Nucleus accumbens (tissue), 56 donors: ENCODE measurements around the gene GTF2IRD2.
A peak's percentile ranks its signal among the peaks of the same experiment; 100 is the strongest.
"Not testable (repeated sequence)": the region's sequence is repeated elsewhere in the genome, so short reads cannot be mapped to it uniquely, and the experiment has no call there.

Source experiments
- DNase-seq, 56 donors: peaks; one replicate each; lab custom pipeline; 2025; lab: John Stamatoyannopoulos, UW

Gene GTF2IRD2

GRCh38 chr7:74850833-74851721 lies at the start of gene GTF2IRD2:
Gene GTF2IRD2 (minus strand): TSS chr7:74851605. CDS start chr7:74836378, 15,227 bp downstream.
- peak in 7 of 56 donors; percentile 2 to 82 (median 42) for DNase-seq

GRCh38 chr7:74890158-74891123 lies 39.0 kb upstream of the GTF2IRD2 start:
- DNase-seq, result peak in 53 of 56 donors; percentile 25 to 90 (median 70)

- not testable (repeated sequence) for DNase-seq
These were observed 38.2 kb upstream of the GTF2IRD2 start for GRCh38 chr7:74889518-74890129.

- DNase-seq, result not testable (repeated sequence)
These were observed 33.9 kb upstream of the GTF2IRD2 start for GRCh38 chr7:74885295-74885694.

- DNase-seq, result not testable (repeated sequence)
These were observed 30.7 kb upstream of the GTF2IRD2 start for GRCh38 chr7:74882110-74882509.

DNA sequence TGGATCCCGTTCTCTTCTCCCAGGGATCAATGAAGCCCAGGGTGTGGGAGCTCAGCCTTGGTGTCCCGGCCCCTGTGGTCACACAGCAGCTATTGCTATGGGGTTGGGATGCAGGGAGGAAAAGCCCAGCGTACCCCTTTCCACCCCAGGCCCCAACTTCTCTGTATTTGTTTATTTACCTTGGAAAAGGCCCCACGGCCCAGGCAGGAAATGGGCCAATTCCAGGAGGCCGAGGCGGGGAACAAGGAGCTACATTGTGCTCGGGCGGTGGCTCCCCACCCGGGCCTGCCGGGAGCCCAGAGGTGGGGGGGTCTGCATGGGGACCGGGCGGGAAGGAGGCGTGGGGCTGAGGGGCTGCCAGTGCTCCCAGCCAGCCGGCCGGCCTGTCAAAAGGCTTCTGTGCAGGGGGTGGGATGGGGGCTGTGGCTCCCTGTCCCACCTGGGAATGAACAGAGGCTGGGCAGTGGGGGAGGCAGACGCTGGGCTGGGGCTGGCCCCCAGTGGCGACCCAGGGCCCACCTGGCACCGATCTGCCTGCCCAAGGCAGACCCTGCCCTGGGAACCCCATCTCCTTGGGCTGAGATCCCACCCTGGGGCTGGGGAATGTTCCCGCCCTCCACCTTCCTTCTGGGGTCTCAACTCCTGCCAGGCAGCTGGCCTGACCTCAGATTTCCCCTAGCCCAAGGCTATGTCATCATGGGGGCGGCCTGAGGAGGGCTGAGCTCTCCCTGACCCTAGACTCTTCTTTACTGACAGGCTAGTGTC lies 23.5 kb upstream of the GTF2IRD2 start:
- DNase-seq, result peak in 43 of 56 donors; percentile 1 to 74 (median 30)

- DNase-seq, result not testable (repeated sequence)
These were observed 22.8 kb upstream of the GTF2IRD2 start for GRCh38 chr7:74874104-74874747.

- DNase-seq, result not testable (repeated sequence)
These were observed 21.1 kb upstream of the GTF2IRD2 start for GRCh38 chr7:74872542-74872941.

DNA sequence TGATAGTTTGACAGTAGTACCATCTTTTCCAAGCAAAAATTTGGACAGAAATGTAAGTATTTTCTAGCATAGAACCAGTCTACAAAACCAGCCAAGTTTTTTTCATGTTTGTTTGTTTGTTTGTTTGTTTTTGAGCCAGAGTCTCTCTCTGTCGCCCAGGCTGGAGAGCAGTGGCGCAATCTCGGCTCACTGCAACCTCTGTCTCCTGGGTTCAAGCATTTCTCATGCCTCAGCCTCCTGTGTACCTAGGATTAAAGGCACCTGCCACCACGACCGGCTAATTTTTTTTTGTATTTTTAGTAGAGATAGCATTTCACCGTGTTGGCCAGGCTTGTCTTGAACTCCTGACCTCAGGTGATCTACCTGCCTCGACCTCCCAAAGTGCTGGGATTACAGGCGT lies 14.4 kb upstream of the GTF2IRD2 start:
- DNase-seq, result peak in 1 of 56 donors; percentile 49

GRCh38 chr7:74849853-74850252 lies 1.6 kb downstream of the GTF2IRD2 start:
- DNase-seq, result not testable (repeated sequence)

- DNase-seq, result not testable (repeated sequence)
These were observed 21.0 kb downstream of the GTF2IRD2 start for GRCh38 chr7:74830411-74830810.

- DNase-seq, result not testable (repeated sequence)
These were observed 21.4 kb downstream of the GTF2IRD2 start for GRCh38 chr7:74829959-74830358.

DNA sequence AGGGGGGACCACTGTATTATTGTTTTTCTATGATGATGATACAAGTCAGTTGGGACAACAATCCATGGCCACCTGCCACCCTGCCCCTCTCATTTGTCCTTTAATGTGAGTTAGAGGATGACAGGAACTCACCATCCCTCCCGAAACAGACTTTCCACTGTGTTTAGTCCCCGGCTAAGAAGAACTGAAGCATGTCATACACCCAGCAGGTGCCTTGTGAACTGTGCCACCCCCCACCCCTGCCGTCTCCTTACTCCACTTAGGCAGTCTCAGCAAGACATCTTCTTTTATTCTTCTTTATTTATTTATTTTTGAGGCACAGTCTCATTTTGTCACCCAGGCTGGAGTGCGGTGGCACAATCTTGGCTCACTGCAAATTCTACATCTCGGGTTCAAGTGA lies 30.1 kb downstream of the GTF2IRD2 start:
- not testable (repeated sequence) for DNase-seq

GRCh38 chr7:74820146-74820805 lies 31.1 kb downstream of the GTF2IRD2 start:
- DNase-seq, result not testable (repeated sequence)

DNA sequence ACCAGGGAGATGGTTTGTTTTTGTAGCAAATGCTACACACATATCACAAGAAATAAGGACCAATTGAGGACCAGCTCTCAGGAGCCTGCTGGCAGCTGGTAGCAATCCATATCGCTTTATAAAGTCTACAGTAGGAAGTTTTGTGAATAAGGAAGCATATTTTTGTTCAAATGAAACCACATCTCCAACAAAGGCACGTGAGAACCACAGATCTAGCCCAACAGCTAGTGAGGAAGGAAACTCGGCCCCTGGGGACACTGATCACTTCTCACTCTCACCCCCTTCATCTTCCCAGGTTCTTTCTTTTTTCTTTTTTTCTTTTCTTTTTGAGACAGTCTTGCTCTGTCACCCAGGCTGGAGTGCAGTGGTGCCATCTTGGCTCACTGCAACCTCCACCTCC lies 35.5 kb downstream of the GTF2IRD2 start:
- DNase-seq, result not testable (repeated sequence)

DNA sequence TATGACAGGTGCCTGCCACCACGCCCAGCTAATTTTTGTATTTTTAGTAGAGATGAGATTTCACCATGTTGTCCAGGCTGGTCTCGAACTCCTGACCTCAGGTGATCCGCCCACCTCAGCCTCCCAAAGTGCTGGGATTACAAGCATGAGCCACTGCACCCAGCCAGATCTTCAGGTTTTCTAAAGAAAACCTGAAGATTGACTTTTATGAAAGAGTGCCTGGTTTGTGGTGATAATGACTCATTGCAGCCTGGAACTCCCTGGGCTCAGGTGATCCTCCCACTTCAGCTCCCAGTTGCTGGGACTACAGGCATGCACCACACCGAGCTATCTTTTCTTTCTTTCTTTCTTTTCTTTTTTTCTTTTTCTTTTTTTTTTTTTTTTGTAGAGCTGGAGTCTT lies 52.8 kb downstream of the GTF2IRD2 start:
- peak in 12 of 56 donors; percentile 0 to 36 (median 8) for DNase-seq

- not testable (repeated sequence) for DNase-seq
These were observed 53.4 kb downstream of the GTF2IRD2 start for GRCh38 chr7:74797848-74798622.
